Measurements from ENCODE around the gene RAB30. TPM values are rescaled to one million over a fixed set of nuclear protein-coding genes. Genes with fewer than 3 reads are reported as not detected.

RAB30 gene
- total and polyA plus RNA-seq, 2 donors (not counting 3 experiments of a cell fraction or from before 2014, with no cell fraction given), result 4.1 to 14.6 TPM

DNA sequence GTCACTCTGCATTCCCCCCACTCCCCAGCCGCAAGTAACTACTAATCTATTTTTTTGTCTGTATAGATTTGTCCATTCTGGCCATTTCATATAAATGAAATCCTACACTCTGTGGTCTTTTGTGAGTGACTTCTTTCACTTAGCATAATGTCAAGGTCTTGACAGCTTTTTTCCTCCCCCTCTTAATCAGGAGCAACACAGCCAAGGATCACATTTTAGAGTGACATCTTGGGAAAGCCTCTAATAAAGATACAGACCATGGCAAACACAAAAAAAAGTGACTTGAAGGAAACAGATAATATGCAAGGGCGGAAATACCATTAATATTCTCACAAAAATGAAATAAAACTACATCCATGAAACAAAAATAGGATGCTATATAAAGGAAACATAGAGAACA is 43.9 kb downstream of the RAB30 start:
- no peaks in the 10 kb centered on the region for H3K27me3 ChIP-seq (ENCODE audit: control insufficient read depth in 2 of 2, insufficient read depth in 2 of 2, low read length in 2 of 2)
- no TSS peak for BruUV-seq (replicated peaks)
- no peaks in the 10 kb centered on the region for H3K36me3 ChIP-seq (ENCODE audit: control insufficient read depth in 2 of 2, extremely low read depth in 1 of 2, insufficient read depth in 2 of 2, low read length in 2 of 2)
- intact Hi-C loops (cut with micrococcal nuclease), result no loop called here
- no peaks in the 10 kb centered on the region for H3K9me1 ChIP-seq (replicated peaks; ENCODE audit: control insufficient read depth, extremely low read depth, insufficient read depth, low read length)
- H3K4me3 ChIP-seq (replicated peaks in 1 of 3; ENCODE audit: insufficient read depth in 1 of 3, low read depth in 1 of 3, low read length in 3 of 3), result no peak overlapping the region
- TF ChIP-seq JUN (IDR thresholded peaks at IDR 0.05; ENCODE audit: borderline replicate concordance, insufficient read depth, insufficient read length, low read depth), result no peak
- TF ChIP-seq MYC (IDR thresholded peaks at IDR 0.05; ENCODE audit: low read depth, low read length), result no peak
- no peak for TF ChIP-seq FOS (IDR thresholded peaks at IDR 0.05; ENCODE audit: borderline replicate concordance, insufficient read depth, low read length)
- TF ChIP-seq POLR2A (IDR thresholded peaks at IDR 0.05; ENCODE audit: low read depth, low read length), result no peak
- TF ChIP-seq EZH2 (IDR thresholded peaks at IDR 0.05; ENCODE audit: borderline replicate concordance, low read depth, low read length, severe bottlenecking), result no peak
- TF ChIP-seq POLR2AphosphoS5 (IDR thresholded peaks at IDR 0.05; ENCODE audit: insufficient read depth, low read depth, low read length), result no peak
- dilution Hi-C loops (cut with MboI; ENCODE audit: extremely low pct_ligation_motif_present, low sequenced_read_pairs), result no loop called here
- H3K79me2 ChIP-seq (ENCODE audit: control insufficient read depth, insufficient read depth, low read length), result no peaks in the 10 kb centered on the region
- peaks cover 11% of the 10 kb centered on the region for H3K4me1 ChIP-seq (ENCODE audit: control insufficient read depth, extremely low read depth, insufficient read depth, low read length)
- ChIA-PET CTCF (no interaction called here), POLR2A (no interaction called here)
- H3K9me3 ChIP-seq (replicated peaks; ENCODE audit: control insufficient read depth, insufficient read depth, low read length), result no peaks in the 10 kb centered on the region
- DNase-seq (ENCODE audit: low read depth, low spot score) (peak; percentile 67), FAIRE-seq (no peak)
- H3K27ac ChIP-seq (ENCODE audit: insufficient read depth, low read depth, low read length), result no peak overlapping the region
- H3K9ac ChIP-seq (replicated peaks; ENCODE audit: extremely low read depth, insufficient read depth, low read length), result no peak overlapping the region
- no peaks in the 10 kb centered on the region for H4K20me1 ChIP-seq (replicated peaks; ENCODE audit: control insufficient read depth, extremely low read depth, insufficient read depth, low read length)
- H2AFZ ChIP-seq (ENCODE audit: low read depth, low read length), result no peak overlapping the region
- peak overlapping the region; percentile 58 for H3K4me2 ChIP-seq (ENCODE audit: insufficient read depth, low read length)

- H3K4me3 ChIP-seq (replicated peaks in 1 of 3; ENCODE audit: insufficient read depth in 1 of 3, low read depth in 1 of 3, low read length in 3 of 3), result no peak overlapping the region
- FAIRE-seq (no peak), DNase-seq (ENCODE audit: low read depth, low spot score) (no peak)
- no peaks in the 10 kb centered on the region for H3K79me2 ChIP-seq (ENCODE audit: control insufficient read depth, insufficient read depth, low read length)
- H4K20me1 ChIP-seq (replicated peaks; ENCODE audit: control insufficient read depth, extremely low read depth, insufficient read depth, low read length), result no peaks in the 10 kb centered on the region
- no peak overlapping the region for H3K27ac ChIP-seq (ENCODE audit: insufficient read depth, low read depth, low read length)
- no peaks in the 10 kb centered on the region for H3K9me3 ChIP-seq (replicated peaks; ENCODE audit: control insufficient read depth, insufficient read depth, low read length)
- ChIA-PET POLR2A (no interaction called here), CTCF (interaction anchor here (0.7 kb wide), 1 partner anchor 8 kb away, joined by 3 read pairs; no protein-coding TSS in a partner anchor)
- intact Hi-C loops (cut with micrococcal nuclease) (no loop called here), dilution Hi-C loops (cut with MboI; ENCODE audit: extremely low pct_ligation_motif_present, low sequenced_read_pairs) (no loop called here)
- BruUV-seq (replicated peaks), result no TSS peak
- H3K4me1 ChIP-seq (ENCODE audit: control insufficient read depth, extremely low read depth, insufficient read depth, low read length), result peaks cover 11% of the 10 kb centered on the region
- H3K4me2 ChIP-seq (ENCODE audit: insufficient read depth, low read length), result peak overlapping the region; percentile 58
- H3K36me3 ChIP-seq (ENCODE audit: control insufficient read depth in 2 of 2, extremely low read depth in 1 of 2, insufficient read depth in 2 of 2, low read length in 2 of 2), result no peaks in the 10 kb centered on the region
- no peaks in the 10 kb centered on the region for H3K27me3 ChIP-seq (ENCODE audit: control insufficient read depth in 2 of 2, insufficient read depth in 2 of 2, low read length in 2 of 2)
- TF ChIP-seq GATA2 (IDR thresholded peaks at IDR 0.05; ENCODE audit: insufficient read depth, insufficient read length, low read depth, low read length) (no peak), MYC (IDR thresholded peaks at IDR 0.05; ENCODE audit: low read depth, low read length) (no peak), EZH2 (IDR thresholded peaks at IDR 0.05; ENCODE audit: borderline replicate concordance, low read depth, low read length, severe bottlenecking) (no peak), JUN (IDR thresholded peaks at IDR 0.05; ENCODE audit: borderline replicate concordance, insufficient read depth, insufficient read length, low read depth) (no peak), FOS (IDR thresholded peaks at IDR 0.05; ENCODE audit: borderline replicate concordance, insufficient read depth, low read length) (no peak)
- TF ChIP-seq, protein P1, sequence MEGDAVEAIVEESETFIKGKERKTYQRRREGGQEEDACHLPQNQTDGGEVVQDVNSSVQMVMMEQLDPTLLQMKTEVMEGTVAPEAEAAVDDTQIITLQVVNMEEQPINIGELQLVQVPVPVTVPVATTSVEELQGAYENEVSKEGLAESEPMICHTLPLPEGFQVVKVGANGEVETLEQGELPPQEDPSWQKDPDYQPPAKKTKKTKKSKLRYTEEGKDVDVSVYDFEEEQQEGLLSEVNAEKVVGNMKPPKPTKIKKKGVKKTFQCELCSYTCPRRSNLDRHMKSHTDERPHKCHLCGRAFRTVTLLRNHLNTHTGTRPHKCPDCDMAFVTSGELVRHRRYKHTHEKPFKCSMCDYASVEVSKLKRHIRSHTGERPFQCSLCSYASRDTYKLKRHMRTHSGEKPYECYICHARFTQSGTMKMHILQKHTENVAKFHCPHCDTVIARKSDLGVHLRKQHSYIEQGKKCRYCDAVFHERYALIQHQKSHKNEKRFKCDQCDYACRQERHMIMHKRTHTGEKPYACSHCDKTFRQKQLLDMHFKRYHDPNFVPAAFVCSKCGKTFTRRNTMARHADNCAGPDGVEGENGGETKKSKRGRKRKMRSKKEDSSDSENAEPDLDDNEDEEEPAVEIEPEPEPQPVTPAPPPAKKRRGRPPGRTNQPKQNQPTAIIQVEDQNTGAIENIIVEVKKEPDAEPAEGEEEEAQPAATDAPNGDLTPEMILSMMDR (IDR thresholded peaks at IDR 0.05; ENCODE audit: extremely low read depth in 1 of 2, insufficient read depth in 1 of 2, low read depth in 1 of 2, low read length in 2 of 2), result no peak
- H3K9ac ChIP-seq (replicated peaks; ENCODE audit: extremely low read depth, insufficient read depth, low read length), result no peak overlapping the region
- H2AFZ ChIP-seq (ENCODE audit: low read depth, low read length), result no peak overlapping the region
- H3K9me1 ChIP-seq (replicated peaks; ENCODE audit: control insufficient read depth, extremely low read depth, insufficient read depth, low read length), result no peaks in the 10 kb centered on the region
Observed at GRCh38 chr11:83027289-83027688, 44.4 kb downstream of the RAB30 start.
